Astrocyte of the cerebellum (primary cell): ENCODE data around the gene SMC2.

Experiments used
- DNase-seq: peaks from one replicate; pipeline ENCODE4 v3.0.0-alpha.2; 2011; ENCODE audit warnings: low read depth
- H3K4me3 ChIP-seq: 2 replicates; pipeline ENCODE4 v1.5.1; 2011; ENCODE audit warnings: mild to moderate bottlenecking, low read depth, low read length, moderate library complexity
- in situ Hi-C: cut with HindIII; loops from 2 replicates; pipeline ENCODE4 v1.10.0; 2017; ENCODE audit warnings: low sequenced_read_pairs
- TF ChIP-seq, protein P1 (sequence below): IDR thresholded peaks from 2 replicates; pipeline ENCODE4 v1.5.1; 2012; ENCODE audit warnings: low read length, low read depth, moderate library complexity, mild to moderate bottlenecking; ENCODE audit errors: missing control alignments

SMC2 gene

DNA sequence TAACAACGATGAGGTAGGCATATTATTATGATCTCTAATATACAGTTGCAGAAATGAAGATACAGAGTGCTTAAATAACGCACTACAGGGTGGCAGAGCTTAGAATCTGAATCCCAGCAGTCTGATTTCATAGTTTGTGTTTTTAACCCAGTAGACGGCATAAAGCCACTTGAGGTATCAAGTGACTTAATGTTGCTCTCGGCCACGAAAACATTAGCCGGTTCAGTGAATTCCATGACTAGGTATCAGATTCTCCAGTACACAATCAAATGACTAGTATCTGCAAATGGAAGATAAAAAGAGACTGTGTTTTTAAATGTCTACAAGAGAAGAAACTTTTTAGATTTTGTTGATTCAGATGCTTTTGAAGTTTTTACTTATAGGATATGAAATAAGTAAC, 24.8 kb downstream of the SMC2 start:
- TF ChIP-seq, protein P1, sequence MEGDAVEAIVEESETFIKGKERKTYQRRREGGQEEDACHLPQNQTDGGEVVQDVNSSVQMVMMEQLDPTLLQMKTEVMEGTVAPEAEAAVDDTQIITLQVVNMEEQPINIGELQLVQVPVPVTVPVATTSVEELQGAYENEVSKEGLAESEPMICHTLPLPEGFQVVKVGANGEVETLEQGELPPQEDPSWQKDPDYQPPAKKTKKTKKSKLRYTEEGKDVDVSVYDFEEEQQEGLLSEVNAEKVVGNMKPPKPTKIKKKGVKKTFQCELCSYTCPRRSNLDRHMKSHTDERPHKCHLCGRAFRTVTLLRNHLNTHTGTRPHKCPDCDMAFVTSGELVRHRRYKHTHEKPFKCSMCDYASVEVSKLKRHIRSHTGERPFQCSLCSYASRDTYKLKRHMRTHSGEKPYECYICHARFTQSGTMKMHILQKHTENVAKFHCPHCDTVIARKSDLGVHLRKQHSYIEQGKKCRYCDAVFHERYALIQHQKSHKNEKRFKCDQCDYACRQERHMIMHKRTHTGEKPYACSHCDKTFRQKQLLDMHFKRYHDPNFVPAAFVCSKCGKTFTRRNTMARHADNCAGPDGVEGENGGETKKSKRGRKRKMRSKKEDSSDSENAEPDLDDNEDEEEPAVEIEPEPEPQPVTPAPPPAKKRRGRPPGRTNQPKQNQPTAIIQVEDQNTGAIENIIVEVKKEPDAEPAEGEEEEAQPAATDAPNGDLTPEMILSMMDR, result no peak
- H3K4me3 ChIP-seq, result no peak overlapping the region
- in situ Hi-C loops, result no loop called here
- no peak for DNase-seq

DNA sequence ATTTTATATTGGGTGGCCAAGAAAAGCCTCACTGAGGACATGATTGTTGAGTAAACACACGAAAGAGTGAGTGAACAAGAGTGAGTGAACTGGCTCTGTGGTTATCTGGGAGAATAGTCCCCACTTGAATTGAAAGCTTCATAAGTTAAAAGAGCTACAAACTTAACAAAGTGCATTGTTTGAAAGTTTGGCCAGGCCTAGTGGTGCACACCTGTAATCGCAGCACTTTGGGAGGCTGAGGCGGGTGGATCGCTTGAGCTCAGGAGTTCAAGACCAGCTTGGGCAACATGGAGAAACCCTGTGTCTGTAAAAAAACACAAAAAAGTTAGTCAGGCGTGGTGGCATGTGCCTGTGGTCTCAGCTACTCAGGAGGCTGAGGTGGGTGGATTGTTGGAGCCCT, 26.9 kb downstream of the SMC2 start:
- DNase-seq, result no peak
- H3K4me3 ChIP-seq, result no peak overlapping the region
- in situ Hi-C loops, result no loop called here
- TF ChIP-seq, protein P1, result no peak

DNA sequence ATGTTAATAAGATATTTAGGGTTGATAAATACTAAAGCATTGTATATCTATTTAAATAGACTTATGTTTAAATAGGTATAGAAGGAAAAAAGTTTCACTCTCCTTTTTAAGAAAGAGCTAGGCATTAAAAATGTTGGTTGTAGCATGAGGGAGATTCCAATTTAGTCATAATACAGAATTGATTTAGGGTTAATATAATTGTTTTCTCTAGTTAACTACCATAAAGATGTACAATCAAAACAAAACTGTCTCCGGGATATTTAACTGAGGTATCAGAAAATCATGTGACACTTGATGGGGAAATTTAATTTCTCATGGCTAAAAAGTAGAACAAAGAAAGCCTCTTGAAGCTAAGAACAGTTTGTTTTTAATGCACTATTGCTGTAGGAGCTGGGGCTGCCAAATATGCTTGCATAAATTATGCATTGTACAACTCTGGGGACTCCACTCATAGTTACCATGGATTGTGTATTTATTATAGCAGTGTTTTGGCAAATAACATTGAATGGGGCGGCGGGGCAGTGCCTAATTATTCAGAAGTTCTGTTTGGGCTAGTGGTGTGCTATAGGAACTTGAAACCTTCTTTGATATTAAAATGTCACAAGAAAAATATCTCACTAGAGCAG, 44.2 kb downstream of the SMC2 start:
- DNase-seq, result no peak
- in situ Hi-C loops, result no loop called here
- TF ChIP-seq, protein P1, result no peak
- no peak overlapping the region for H3K4me3 ChIP-seq

DNA sequence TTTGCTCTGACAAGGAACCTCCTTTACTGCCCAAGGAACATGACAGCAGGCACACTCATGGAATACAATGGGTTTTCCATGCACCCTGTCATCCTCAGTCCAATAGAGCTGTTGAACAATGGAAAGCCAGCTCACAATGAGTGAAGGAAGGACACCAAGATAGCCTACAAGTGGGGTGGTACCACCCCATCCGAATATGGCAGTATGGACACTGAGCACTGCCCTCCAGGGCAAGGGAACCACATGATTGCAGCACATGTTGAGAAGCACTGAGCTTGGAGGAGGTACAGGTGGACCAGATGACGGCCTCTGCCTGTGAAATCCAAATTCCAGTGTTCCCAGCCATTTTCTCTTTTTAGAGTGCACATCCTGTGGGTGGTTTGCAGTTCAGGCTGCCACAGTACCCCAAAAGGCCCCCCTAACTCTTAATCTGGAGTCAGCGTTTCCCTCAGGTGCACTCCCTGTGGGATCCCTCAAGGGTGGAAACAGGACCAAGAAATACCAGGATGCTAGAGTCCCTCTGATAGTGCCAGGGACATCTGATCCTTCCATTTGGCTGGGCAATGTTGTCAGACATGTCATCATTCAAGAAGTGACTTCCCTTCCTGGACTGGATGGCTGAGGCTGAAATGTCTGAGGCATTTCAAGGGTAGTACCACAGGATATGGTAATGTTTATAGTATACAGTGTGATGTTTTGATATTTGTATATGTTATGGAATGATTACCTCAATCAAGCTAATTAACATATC, 48.9 kb downstream of the SMC2 start:
- no peak overlapping the region for H3K4me3 ChIP-seq
- no peak for DNase-seq
- in situ Hi-C loops, result no loop called here
- TF ChIP-seq, protein P1, result no peak

DNA sequence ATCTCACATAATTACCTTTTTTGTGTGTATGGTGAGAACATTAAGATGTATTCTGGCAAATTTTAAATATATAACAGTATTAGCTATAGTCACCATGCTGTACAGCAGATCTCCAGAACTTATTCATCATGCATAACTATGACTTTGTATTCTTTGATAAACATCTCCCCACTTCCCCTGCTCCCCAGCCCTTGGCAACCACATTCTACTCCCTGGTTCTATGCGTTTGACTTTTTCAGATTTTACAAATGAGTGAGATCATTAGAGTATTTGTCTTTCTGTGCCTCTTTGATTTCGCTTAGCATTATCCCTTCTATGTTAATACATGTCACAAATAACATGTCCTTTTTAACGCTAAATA, 49.4 kb downstream of the SMC2 start:
- DNase-seq, result no peak
- TF ChIP-seq, protein P1, result no peak
- no peak overlapping the region for H3K4me3 ChIP-seq
- in situ Hi-C loops, result no loop called here

DNA sequence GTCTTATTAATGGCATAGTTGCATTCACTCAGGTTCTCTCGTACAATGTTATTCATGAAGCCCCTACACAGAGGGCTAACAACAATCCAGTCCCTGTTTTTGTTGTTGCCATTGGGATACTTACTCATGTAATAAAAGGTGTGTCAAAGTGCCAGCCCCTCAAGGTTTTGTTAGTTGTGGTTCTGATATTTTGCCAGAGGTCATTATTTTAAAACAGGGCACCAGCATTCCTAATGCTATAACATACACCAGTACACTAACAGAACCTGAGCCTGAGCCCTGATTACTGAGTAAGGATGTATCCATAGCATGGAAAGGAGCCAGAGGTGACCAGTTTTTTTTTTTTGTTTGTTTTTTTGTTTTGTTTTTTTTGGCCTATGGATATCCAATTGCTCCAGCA, 50.2 kb downstream of the SMC2 start:
- TF ChIP-seq, protein P1, result no peak
- no peak overlapping the region for H3K4me3 ChIP-seq
- DNase-seq, result no peak
- in situ Hi-C loops, result no loop called here
